Progenitor cell of endocrine pancreas (in vitro differentiated cells): ENCODE measurements around the gene SLC9A1. TPM values are rescaled to one million over a fixed set of nuclear protein-coding genes. Genes with fewer than 3 reads are reported as not detected.

Experiments
- DNase-seq: peaks from one replicate; pipeline ENCODE4 v3.0.0; 2021; ENCODE audit warnings: low spot score; ENCODE audit not compliant: unreplicated experiment
- H3K27ac Mint-ChIP-seq: 2 replicates; pipeline ENCODE4 v1.8.0; 2021; ENCODE audit warnings: mild to moderate bottlenecking, moderate library complexity, mixed read lengths
- H3K27me3 Mint-ChIP-seq: 2 replicates; pipeline ENCODE4 v1.8.0; 2021; ENCODE audit warnings: mixed read lengths
- H3K36me3 Mint-ChIP-seq: 2 replicates; pipeline ENCODE4 v1.8.0; 2022; ENCODE audit warnings: mixed read lengths; ENCODE audit not compliant: insufficient read depth
- H3K4me1 Mint-ChIP-seq: 2 replicates; pipeline ENCODE4 v1.8.0; 2021; ENCODE audit warnings: low read depth, mixed read lengths
- H3K4me3 Mint-ChIP-seq: 2 replicates; pipeline ENCODE4 v1.8.0; 2021; ENCODE audit warnings: low read depth, mild to moderate bottlenecking, moderate library complexity, mixed read lengths
- H3K9me3 Mint-ChIP-seq: 2 replicates; pipeline ENCODE4 v1.8.0; 2021; ENCODE audit warnings: low read depth, mixed read lengths
- total RNA-seq: library from RNA; stranded (reverse); gene quantifications from 2 replicates; pipeline ENCODE4 v1.2.1, GENCODE V29; 2021
- TF ChIP-seq, protein P1 (sequence below): fragments of 200-600 bp; sonication (generic); IDR thresholded peaks from one replicate; pipeline ENCODE4 v1.5.0; 2021; ENCODE audit warnings: antibody characterized with exemption, mild to moderate bottlenecking; ENCODE audit not compliant: unreplicated experiment

SLC9A1 gene
- total RNA-seq, 1 donor from 2014 or later = 19.6 TPM

DNA sequence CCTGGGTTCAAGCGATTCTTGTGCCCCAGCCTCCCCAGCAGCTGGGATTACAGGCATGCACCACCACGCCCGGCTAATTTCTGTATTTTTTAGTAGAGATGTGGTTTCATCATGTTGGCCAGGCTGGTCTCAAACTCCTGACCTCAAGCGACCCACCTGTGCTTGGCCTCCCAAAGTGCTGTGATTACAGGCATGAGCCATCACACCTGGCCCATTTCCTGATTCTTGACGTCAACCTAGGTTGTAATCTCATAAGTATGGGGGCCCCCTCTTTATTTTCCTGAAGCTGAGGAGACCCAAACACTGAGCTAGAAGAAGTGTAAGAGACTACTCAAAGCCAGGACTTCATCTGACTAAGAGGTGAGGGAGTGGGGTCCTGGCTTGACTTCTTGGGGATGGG, 21.8 kb downstream of the SLC9A1 start:
- Mint-ChIP-seq H3K9me3 (no peaks in the 10 kb centered on the region), H3K36me3 (no peaks in the 10 kb centered on the region), H3K4me3 (no peak overlapping the region), H3K27me3 (no peaks in the 10 kb centered on the region), H3K4me1 (peaks cover 10% of the 10 kb centered on the region), H3K27ac (no peak overlapping the region)
- TF ChIP-seq, protein P1, sequence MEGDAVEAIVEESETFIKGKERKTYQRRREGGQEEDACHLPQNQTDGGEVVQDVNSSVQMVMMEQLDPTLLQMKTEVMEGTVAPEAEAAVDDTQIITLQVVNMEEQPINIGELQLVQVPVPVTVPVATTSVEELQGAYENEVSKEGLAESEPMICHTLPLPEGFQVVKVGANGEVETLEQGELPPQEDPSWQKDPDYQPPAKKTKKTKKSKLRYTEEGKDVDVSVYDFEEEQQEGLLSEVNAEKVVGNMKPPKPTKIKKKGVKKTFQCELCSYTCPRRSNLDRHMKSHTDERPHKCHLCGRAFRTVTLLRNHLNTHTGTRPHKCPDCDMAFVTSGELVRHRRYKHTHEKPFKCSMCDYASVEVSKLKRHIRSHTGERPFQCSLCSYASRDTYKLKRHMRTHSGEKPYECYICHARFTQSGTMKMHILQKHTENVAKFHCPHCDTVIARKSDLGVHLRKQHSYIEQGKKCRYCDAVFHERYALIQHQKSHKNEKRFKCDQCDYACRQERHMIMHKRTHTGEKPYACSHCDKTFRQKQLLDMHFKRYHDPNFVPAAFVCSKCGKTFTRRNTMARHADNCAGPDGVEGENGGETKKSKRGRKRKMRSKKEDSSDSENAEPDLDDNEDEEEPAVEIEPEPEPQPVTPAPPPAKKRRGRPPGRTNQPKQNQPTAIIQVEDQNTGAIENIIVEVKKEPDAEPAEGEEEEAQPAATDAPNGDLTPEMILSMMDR = no peak
- DNase-seq = no peak

DNA sequence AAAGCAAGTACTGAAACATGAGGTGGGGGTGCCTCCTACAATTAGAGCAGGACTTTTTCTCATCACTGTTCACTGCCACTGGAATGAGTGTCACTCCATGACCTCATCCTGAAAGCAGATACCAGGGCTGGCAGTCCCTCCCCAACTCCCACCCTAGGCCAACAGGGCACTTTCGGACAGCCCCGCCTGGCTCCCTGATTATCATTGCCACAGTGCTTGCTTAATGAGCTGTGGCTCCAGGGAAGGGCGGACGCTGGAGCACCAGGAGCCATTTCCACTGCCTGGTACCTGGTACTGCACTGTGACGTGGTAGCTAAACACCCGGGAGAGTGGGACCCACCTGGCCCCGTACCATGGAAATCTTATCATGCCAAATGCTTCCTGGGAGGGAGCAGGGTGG, 22.3 kb downstream of the SLC9A1 start:
- Mint-ChIP-seq H3K4me1 (peaks cover 5% of the 10 kb centered on the region), H3K4me3 (no peak overlapping the region), H3K27me3 (no peaks in the 10 kb centered on the region), H3K9me3 (no peaks in the 10 kb centered on the region), H3K27ac (no peak overlapping the region), H3K36me3 (no peaks in the 10 kb centered on the region)
- TF ChIP-seq, protein P1 = no peak
- no peak for DNase-seq

DNA sequence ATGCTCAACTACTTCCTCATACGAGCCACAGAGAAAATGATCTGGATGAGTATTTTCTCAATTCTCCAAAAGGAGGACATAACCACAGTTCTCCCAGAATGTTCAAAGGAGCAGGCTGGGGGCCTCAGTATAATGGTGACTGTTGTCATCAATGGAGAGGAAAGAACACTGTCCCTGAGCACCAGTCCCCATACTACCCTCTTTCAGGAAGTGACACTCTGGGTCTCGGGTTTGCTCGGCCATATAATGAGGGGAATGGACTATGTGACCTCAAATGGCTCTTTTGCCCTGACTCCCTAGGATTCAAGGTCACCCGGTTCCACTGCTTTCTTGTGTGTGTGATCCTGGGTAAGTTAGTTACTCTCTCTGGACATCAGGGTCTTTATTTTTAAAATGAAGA, 22.8 kb downstream of the SLC9A1 start:
- Mint-ChIP-seq H3K27me3 (no peaks in the 10 kb centered on the region), H3K9me3 (no peaks in the 10 kb centered on the region), H3K4me1 (peaks cover 1% of the 10 kb centered on the region), H3K27ac (no peak overlapping the region), H3K36me3 (no peaks in the 10 kb centered on the region), H3K4me3 (no peak overlapping the region)
- no peak for DNase-seq
- TF ChIP-seq, protein P1 = no peak

DNA sequence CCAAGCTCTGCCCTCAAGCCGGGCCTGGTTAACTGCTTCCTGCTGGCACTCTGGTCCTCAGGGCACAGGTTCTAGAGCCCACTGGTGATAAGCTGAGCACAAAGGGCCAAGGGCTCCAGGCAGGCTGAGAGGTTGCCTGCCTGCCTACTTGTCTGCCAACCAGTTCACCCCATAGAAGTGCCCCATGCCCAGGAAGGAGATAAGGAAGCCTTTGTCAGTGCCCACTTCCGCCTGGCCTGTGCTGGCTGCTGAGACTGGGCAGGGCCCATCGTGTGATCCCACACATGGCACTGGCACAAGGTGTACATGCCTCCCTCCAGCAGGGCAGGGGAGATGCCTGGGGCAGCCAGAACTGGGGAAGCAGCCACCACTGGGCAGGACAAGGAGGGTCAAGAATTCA, 24.1 kb downstream of the SLC9A1 start:
- Mint-ChIP-seq H3K27ac (no peak overlapping the region), H3K9me3 (no peaks in the 10 kb centered on the region), H3K27me3 (no peaks in the 10 kb centered on the region), H3K36me3 (no peaks in the 10 kb centered on the region), H3K4me3 (no peak overlapping the region), H3K4me1 (no peaks in the 10 kb centered on the region)
- no peak for DNase-seq
- TF ChIP-seq, protein P1 = no peak

DNA sequence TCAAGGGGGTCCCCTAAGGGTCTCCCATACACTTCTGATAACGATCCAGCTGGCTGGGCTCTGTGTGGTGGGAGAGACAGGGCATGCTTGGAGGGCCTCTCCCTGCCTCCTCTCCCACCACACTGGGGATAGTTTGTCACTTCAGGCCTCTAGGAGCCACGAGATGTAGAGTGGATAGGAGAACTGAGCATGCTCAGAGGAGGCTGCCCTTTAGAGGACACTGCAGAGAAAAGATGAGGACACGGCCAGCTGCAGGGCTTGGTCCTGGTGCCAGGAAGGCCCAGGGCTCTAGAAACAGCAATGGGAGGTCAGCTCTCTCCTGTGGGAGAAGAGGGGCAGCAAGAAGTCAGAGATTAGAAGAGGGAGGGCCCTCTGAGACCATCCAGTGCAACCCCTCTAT, 25.7 kb downstream of the SLC9A1 start:
- H3K4me3 Mint-ChIP-seq = no peak overlapping the region
- no peak for DNase-seq
- H3K27me3 Mint-ChIP-seq = no peaks in the 10 kb centered on the region
- no peaks in the 10 kb centered on the region for H3K36me3 Mint-ChIP-seq
- H3K9me3 Mint-ChIP-seq = no peaks in the 10 kb centered on the region
- no peaks in the 10 kb centered on the region for H3K4me1 Mint-ChIP-seq
- TF ChIP-seq, protein P1 = no peak
- no peak overlapping the region for H3K27ac Mint-ChIP-seq
